ENCODE measurements around the gene SEPHS2. TPM values are rescaled to one million over a fixed set of nuclear protein-coding genes. Genes with fewer than 3 reads are reported as not detected.
"Not testable (repeated sequence)": the region's sequence is repeated elsewhere in the genome, so short reads cannot be mapped to it uniquely, and the experiment has no call there.

SEPHS2 gene
- total and polyA plus RNA-seq, 12 donors, result 10.7 to 60.5 (median 45.3) TPM

DNA sequence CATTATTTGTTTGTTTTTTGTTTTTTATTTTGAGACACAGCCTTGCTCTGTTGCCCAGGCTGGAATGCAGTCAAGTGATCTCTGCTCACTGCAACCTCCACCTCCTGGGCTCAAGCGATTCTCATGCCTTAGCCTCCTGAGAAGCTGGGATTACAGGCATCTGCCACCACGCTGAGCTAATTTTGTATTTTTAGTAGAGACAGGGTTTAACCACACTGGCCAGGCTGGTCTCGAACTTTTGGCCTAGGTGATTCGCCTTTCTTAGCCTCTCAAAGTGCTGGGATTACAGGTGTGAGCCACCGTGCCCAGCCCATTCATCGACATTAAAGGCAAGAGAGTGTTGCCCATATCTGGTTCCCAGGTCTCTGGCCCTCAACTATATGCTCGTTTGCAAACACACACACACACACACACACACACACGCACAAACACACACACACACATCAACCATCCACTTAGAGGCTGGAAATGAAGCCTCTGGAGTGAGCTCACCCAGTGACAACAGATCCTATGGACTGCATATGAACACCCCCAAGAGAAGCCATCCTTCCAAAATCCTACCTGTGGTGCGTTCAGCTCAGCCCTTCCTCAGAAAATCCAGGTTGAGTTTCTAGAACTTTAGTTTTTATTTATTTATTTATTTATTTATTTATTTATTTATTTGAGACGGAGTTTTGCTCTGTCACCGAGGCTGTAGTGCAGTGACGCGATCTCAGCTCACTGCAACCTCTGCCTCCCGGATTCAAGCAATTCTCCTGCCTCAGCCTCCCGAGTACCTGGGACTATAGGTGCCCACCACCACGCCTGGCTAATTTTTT lies 12.3 kb upstream of the SEPHS2 start:
- 85 to 94% (median 90%) methylated on average over 16 of the region's 16 CpGs for WGBS, 4 donors
- TF ChIP-seq CTCF (IDR thresholded peaks at IDR 0.05), result no peak
- no peak for TF ChIP-seq POLR2A (IDR thresholded peaks at IDR 0.05)
- H3K27ac ChIP-seq, result no peak overlapping the region
- DNase-seq, result no peak
- no peaks in the 10 kb centered on the region for H3K27me3 ChIP-seq
- no peaks in the 10 kb centered on the region for H3K9me3 ChIP-seq (replicated peaks in 1 of 3)
- no peaks in the 10 kb centered on the region for H3K36me3 ChIP-seq (replicated peaks in 1 of 2)
- H3K4me1 ChIP-seq (replicated peaks in 1 of 2), result no peaks in the 10 kb centered on the region
- H3K4me3 ChIP-seq, result no peak overlapping the region
- intact Hi-C loops (cut with DNase I), result loop anchor here in 1 of 2 donors (5.0 to 10.0 kb wide), 2 partner anchors 59 to 167 kb away; no protein-coding TSS in a partner anchor

DNA sequence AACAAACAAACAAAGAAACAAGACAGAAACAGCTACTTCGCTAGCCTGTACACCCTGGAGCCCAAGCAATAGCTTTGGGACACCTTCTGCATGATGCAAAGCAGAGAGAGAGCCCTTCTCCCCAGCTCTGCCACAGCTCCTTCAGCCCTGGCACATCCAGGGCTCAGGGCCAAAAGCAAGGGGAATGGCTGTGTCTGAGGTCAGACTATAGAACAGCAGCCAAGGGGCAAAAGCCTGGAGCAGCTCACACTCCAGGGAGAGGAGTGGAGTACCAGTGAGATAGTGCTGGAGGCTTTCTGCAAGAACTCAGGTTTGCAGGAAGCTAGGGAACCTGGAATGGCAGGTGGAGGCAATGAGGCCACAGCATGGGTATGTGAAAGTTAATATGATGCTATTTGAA lies 11.6 kb upstream of the SEPHS2 start:
- no peaks in the 10 kb centered on the region for H3K36me3 ChIP-seq (replicated peaks in 1 of 2)
- H3K27me3 ChIP-seq, result no peaks in the 10 kb centered on the region
- intact Hi-C loops (cut with DNase I), result loop anchor here in 1 of 2 donors (5.0 to 10.0 kb wide), 2 partner anchors 60 to 168 kb away; no protein-coding TSS in a partner anchor
- H3K9me3 ChIP-seq (replicated peaks in 1 of 3), result no peaks in the 10 kb centered on the region
- H3K27ac ChIP-seq, result no peak overlapping the region
- TF ChIP-seq POLR2A (IDR thresholded peaks at IDR 0.05), result no peak
- no peak for TF ChIP-seq CTCF (IDR thresholded peaks at IDR 0.05)
- H3K4me3 ChIP-seq, result no peak overlapping the region
- no peaks in the 10 kb centered on the region for H3K4me1 ChIP-seq (replicated peaks in 1 of 2)
- no peak for DNase-seq
- WGBS, 4 donors, result 79 to 88% (median 86%) methylated on average over 1 of the region's 1 CpG

DNA sequence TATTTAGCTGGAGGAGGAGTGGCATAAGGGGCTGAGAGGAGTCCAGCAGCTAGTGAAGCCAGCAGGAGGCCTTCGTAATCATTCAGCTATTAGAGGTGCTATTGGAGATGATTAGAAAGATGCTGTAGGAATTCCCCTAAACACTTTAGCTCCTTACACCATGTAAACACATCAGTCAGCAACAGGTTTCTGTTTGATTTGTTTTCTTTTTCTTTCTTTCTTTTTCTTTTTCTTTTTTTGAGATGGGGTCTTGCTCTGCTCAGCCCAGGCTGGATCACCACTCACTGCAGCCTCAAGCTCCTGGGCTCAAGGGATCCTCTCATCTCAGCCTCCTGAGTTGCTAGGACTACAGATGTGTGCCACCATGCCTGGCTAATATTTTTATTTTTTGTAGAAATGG lies 10.6 kb upstream of the SEPHS2 start:
- WGBS, 4 donors, result 93 to 100% (median 97%) methylated on average over 1 of the region's 1 CpG
- Histone ChIP-seq H3K9me3 (replicated peaks in 1 of 3) (no peaks in the 10 kb centered on the region), H3K27me3 (no peaks in the 10 kb centered on the region), H3K4me3 (no peak overlapping the region), H3K36me3 (replicated peaks in 1 of 2) (no peaks in the 10 kb centered on the region), H3K27ac (no peak overlapping the region), H3K4me1 (replicated peaks in 1 of 2) (no peaks in the 10 kb centered on the region)
- intact Hi-C loops (cut with DNase I), result loop anchor here in 1 of 2 donors (5.0 to 10.0 kb wide), 2 partner anchors 61 to 168 kb away; no protein-coding TSS in a partner anchor
- TF ChIP-seq POLR2A (IDR thresholded peaks at IDR 0.05) (no peak), CTCF (IDR thresholded peaks at IDR 0.05) (no peak)
- DNase-seq, result no peak

DNA sequence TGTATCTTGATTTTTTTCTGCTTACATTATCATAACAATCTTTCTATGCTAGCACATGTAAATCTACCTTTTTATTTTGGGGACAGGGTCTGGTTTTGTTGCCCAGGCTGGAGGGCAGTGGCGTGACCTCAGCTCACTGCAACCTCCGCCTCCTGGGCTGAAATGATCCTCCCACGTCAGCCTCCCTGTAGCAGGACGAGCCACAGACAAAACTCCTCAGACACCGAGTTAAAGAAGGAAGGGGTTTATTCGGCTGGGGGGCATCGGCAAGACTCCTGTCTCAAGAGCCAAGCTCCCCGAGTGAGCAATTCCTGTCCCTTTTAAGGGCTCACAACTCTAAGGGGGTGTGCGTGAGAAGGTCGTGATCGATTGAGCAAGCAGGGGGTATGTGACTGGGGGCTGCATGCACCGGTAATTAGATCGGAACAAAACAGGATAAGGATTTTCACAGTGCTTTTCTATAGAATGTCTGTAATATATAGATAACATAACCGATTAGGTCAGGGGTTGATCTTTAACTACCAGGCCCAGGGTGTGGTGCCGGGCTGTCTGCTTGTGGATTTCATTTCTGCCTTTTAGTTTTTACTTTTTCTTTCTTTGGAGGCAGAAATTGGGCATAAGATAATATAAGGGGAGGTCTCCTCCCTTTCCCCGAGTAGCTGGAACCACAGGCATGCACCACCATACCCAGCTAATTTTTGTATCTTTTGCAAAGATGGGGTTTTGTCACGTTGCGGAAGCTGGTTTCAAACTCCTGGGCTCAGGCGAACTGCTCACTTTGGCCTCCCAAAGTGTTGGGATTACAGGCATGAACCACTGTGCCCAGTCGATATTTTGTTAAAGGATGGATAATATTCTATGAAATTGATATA lies 7.3 kb upstream of the SEPHS2 start:
- not testable (repeated sequence) for H3K36me3 ChIP-seq (replicated peaks in 1 of 2); H3K9me3 ChIP-seq (replicated peaks in 1 of 3); H3K27ac ChIP-seq; DNase-seq; H3K27me3 ChIP-seq; H3K4me1 ChIP-seq (replicated peaks in 1 of 2); H3K4me3 ChIP-seq
- WGBS, 4 donors, result 73 to 80% (median 77%) methylated on average over 20 of the region's 20 CpGs
- intact Hi-C loops (cut with DNase I), result loop anchor here in 1 of 2 donors (10.0 kb wide), 1 partner anchor 172 kb away; no protein-coding TSS in a partner anchor
